ENCODE data around the gene SACS.
"Not testable (repeated sequence)": the region's sequence is repeated elsewhere in the genome, so short reads cannot be mapped to it uniquely, and the experiment has no call there.

Gene SACS

GRCh38 chr13:23321535-23322241 is 111.8 kb downstream of the SACS start:
- peak; percentile 57 for DNase-seq (ENCODE audit: extremely low read depth, low read depth)
- TF ChIP-seq CTCF (IDR thresholded peaks at IDR 0.05; ENCODE audit: low read depth, low read length) = no peak

- TF ChIP-seq CTCF (IDR thresholded peaks at IDR 0.05; ENCODE audit: low read depth, low read length) = no peak
- no peak for DNase-seq (ENCODE audit: extremely low read depth, low read depth)
These were observed 112.5 kb downstream of the SACS start for GRCh38 chr13:23320926-23321534.

- DNase-seq (ENCODE audit: extremely low read depth, low read depth) = no peak
- TF ChIP-seq CTCF (IDR thresholded peaks at IDR 0.05; ENCODE audit: low read depth, low read length) = no peak
These were observed 113.6 kb downstream of the SACS start for GRCh38 chr13:23319883-23320224.

- not testable (repeated sequence) for DNase-seq (ENCODE audit: extremely low read depth, low read depth)
These were observed 118.7 kb downstream of the SACS start for GRCh38 chr13:23314837-23315236.

- no peak for TF ChIP-seq CTCF (IDR thresholded peaks at IDR 0.05; ENCODE audit: low read depth, low read length)
These were observed 140.9 kb downstream of the SACS start for GRCh38 chr13:23292586-23292985.

DNA sequence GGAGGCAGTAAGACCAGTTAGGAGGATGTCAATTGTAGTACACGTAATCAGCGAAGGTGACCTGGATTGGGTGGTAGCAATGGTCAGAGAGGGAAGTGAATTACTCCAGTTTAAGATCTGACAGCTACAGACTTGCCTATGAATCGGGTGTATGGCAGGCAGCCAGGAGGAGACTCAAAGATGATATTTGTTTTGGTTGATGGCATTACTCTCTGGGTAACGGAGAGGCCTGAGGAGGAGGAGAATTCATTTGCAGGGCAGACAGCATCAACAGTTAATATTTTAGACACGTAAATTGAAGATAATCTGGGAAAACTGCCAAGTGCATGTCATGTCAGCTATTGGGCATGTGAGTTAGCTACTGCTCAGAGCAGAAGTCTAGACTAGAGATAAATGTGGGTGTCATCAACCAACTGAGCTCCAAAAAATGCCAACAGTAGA is 143.6 kb downstream of the SACS start:
- no peak for DNase-seq (ENCODE audit: extremely low read depth, low read depth)
- no peak for TF ChIP-seq CTCF (IDR thresholded peaks at IDR 0.05; ENCODE audit: low read depth, low read length)

More at GRCh38 chr13:23292586-23292985, 140.9 kb downstream of the SACS start:
- DNase-seq (ENCODE audit: extremely low read depth, low read depth) = no peak

GRCh38 chr13:23288995-23289394 is 144.5 kb downstream of the SACS start:
- no peak for TF ChIP-seq CTCF (IDR thresholded peaks at IDR 0.05; ENCODE audit: low read depth, low read length)
- DNase-seq (ENCODE audit: extremely low read depth, low read depth) = no peak

GRCh38 chr13:23288564-23288963 is 144.9 kb downstream of the SACS start:
- TF ChIP-seq CTCF (IDR thresholded peaks at IDR 0.05; ENCODE audit: low read depth, low read length) = no peak
- no peak for DNase-seq (ENCODE audit: extremely low read depth, low read depth)

All from AG09319 (cell line).